ENCODE results near the gene ACBD4. TPM values are rescaled to one million over a fixed set of nuclear protein-coding genes. Genes with fewer than 3 reads are reported as not detected.

ACBD4 gene
- total and polyA plus RNA-seq, 10 of the 15 experiments (the other 5 are each of a cell fraction or from before 2014, with no cell fraction given), result 0.20 to 13.8 (median 6.9) TPM

DNA sequence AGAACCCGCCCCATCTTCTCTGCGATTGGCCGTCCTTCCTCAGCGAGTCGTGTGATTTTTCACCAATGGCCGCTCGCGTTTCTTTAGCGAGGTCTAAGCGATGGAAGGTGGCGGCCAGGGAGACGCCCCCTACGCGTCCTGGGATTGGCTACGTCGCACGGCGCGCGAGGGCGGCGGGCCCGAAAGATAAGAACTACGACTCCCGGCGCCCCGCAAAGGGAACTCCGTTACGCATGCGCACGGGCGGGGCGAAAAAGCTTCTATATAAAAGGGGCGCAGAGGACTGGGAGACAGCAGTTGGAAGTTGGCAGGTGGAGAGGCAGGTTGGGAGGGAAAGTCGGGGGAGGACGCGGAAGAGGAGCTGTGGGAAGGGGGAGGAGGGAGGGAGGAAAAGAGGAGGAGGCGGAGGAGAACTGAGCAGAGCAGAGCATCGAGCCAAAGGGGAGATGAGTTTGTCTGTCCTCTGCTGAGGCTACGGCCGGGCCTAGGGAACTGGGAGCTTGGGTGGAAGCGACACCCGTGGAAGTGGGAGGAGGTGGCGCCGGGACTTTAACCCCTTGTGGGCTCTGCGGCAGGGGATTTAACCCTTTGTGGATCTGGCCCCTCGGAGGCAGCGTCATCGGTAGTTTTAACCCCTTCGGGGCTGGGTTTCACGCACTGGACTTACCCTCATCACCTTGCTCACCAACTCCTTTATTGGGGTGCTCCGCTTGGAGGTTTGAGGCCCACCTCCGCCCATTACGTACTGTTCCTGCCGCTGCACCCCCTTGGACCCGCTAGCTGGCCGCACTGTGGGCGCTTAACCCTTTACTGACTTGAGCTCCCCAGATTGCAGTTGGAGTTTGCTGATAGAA is 12.9 kb downstream of the ACBD4 start, which contains the start of gene HEXIM1 (continued):
- TF ChIP-seq, protein P1, sequence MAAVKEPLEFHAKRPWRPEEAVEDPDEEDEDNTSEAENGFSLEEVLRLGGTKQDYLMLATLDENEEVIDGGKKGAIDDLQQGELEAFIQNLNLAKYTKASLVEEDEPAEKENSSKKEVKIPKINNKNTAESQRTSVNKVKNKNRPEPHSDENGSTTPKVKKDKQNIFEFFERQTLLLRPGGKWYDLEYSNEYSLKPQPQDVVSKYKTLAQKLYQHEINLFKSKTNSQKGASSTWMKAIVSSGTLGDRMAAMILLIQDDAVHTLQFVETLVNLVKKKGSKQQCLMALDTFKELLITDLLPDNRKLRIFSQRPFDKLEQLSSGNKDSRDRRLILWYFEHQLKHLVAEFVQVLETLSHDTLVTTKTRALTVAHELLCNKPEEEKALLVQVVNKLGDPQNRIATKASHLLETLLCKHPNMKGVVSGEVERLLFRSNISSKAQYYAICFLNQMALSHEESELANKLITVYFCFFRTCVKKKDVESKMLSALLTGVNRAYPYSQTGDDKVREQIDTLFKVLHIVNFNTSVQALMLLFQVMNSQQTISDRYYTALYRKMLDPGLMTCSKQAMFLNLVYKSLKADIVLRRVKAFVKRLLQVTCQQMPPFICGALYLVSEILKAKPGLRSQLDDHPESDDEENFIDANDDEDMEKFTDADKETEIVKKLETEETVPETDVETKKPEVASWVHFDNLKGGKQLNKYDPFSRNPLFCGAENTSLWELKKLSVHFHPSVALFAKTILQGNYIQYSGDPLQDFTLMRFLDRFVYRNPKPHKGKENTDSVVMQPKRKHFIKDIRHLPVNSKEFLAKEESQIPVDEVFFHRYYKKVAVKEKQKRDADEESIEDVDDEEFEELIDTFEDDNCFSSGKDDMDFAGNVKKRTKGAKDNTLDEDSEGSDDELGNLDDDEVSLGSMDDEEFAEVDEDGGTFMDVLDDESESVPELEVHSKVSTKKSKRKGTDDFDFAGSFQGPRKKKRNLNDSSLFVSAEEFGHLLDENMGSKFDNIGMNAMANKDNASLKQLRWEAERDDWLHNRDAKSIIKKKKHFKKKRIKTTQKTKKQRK (IDR thresholded peaks at IDR 0.05; ENCODE audit: low read depth, low read length), result peak; percentile 51; the same call in 1 of the 2 replicates
- TF ChIP-seq ZNF384 (IDR thresholded peaks at IDR 0.05; ENCODE audit: borderline replicate concordance, low read depth, low read length) (no peak), ZNF24 (IDR thresholded peaks at IDR 0.05) (no peak), MYC (IDR thresholded peaks at IDR 0.05; ENCODE audit: insufficient read depth, insufficient read length, insufficient replicate concordance, low read length, severe bottlenecking) (no peak), E2F8 (IDR thresholded peaks at IDR 0.05; ENCODE audit: low read depth, partially characterized antibody) (peak; percentile 18), EZH2 (IDR thresholded peaks at IDR 0.05; ENCODE audit: borderline replicate concordance, control insufficient read depth, low read depth, low read length) (no peak), RELA (IDR thresholded peaks at IDR 0.05; ENCODE audit: borderline replicate concordance, partially characterized antibody) (no peak), CBX5 (IDR thresholded peaks at IDR 0.05; ENCODE audit: low read depth) (no peak; the same call in 1 of the 2 replicates), SUPT20H (IDR thresholded peaks at IDR 0.05; ENCODE audit: borderline replicate concordance, control insufficient read depth, low read depth, low read length) (no peak), PRDM15 (CRISPR knock-in tag; IDR thresholded peaks at IDR 0.05) (peak; percentile 91), DPF2 (IDR thresholded peaks at IDR 0.05) (peak; percentile 69), RCOR1 (conservative IDR thresholded peaks at IDR 0.05; ENCODE audit: low read depth, low read length) (peak; percentile 94), SMAD5 (IDR thresholded peaks at IDR 0.05; ENCODE audit: low read depth) (peak; percentile 100)
- TF ChIP-seq, protein P2, sequence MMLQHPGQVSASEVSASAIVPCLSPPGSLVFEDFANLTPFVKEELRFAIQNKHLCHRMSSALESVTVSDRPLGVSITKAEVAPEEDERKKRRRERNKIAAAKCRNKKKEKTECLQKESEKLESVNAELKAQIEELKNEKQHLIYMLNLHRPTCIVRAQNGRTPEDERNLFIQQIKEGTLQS (IDR thresholded peaks at IDR 0.05; ENCODE audit: borderline replicate concordance, extremely low read depth, low read depth, low read length), result no peak
- TF ChIP-seq, protein P3, sequence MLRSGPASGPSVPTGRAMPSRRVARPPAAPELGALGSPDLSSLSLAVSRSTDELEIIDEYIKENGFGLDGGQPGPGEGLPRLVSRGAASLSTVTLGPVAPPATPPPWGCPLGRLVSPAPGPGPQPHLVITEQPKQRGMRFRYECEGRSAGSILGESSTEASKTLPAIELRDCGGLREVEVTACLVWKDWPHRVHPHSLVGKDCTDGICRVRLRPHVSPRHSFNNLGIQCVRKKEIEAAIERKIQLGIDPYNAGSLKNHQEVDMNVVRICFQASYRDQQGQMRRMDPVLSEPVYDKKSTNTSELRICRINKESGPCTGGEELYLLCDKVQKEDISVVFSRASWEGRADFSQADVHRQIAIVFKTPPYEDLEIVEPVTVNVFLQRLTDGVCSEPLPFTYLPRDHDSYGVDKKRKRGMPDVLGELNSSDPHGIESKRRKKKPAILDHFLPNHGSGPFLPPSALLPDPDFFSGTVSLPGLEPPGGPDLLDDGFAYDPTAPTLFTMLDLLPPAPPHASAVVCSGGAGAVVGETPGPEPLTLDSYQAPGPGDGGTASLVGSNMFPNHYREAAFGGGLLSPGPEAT (IDR thresholded peaks at IDR 0.05; ENCODE audit: low read depth), result peak; percentile 88

Measured in GM12878 (cell line).